PC-3 (cell line): ENCODE results near the gene ACSL6. TPM values are rescaled to one million over a fixed set of nuclear protein-coding genes. Genes with fewer than 3 reads are reported as not detected.

Experiments
- ATAC-seq: fragments of 200-7000 bp; cut with Tn5 transposase; 2 replicates; pipeline ENCODE4 v1.9.1; 2020; ENCODE audit warnings: mild to moderate bottlenecking, moderate library complexity
- BruUV-seq: library from RNA; stranded (reverse); fragments of 400-500 nt; replicated peaks from 2 replicates; lab custom pipeline; 2021; lab: Mats Ljungman, UMichigan
- CTCF ChIA-PET: fragments of 300-600 bp; sonication (Branson Sonifier 250); formaldehyde crosslinking; loops from one replicate; lab custom pipeline; 2022; ENCODE audit warnings: antibody characterized with exemption; lab: Charles Lee
- POLR2A ChIA-PET: fragments of 300-600 bp; sonication (Branson Sonifier 250); formaldehyde crosslinking; loops from one replicate; lab custom pipeline; 2022; ENCODE audit warnings: antibody characterized with exemption; ENCODE audit not compliant: unreplicated experiment; lab: Charles Lee
- DNase-seq: peaks from one replicate; pipeline ENCODE4 v3.0.0-alpha.2; 2015
- H2AFZ ChIP-seq: fragments of 300-600 bp; sonication (generic); 2 replicates; pipeline ENCODE4 v1.6.0; 2016; ENCODE audit warnings: antibody characterized with exemption, low read length
- H3F3A ChIP-seq: fragments of 300-600 bp; sonication (generic); one replicate; pipeline ENCODE4 v1.6.0; 2017; ENCODE audit warnings: antibody characterized with exemption, low read length, control low read depth, mild to moderate bottlenecking; ENCODE audit not compliant: unreplicated experiment
- H3K27ac ChIP-seq: fragments of 300-600 bp; sonication (generic); 2 replicates; pipeline ENCODE4 v1.5.1; 2016; ENCODE audit warnings: mild to moderate bottlenecking, low read length
- H3K27me3 ChIP-seq: fragments of 300-600 bp; sonication (generic); 2 replicates; pipeline ENCODE4 v1.6.1; 2016; ENCODE audit warnings: low read length, mixed read lengths
- H3K36me3 ChIP-seq: fragments of 300-600 bp; sonication (generic); 2 replicates; pipeline ENCODE4 v1.6.1; 2016; ENCODE audit warnings: low read depth, mixed run types, low read length, mixed read lengths
- H3K4me1 ChIP-seq: fragments of 300-600 bp; sonication (generic); 2 replicates; pipeline ENCODE4 v1.5.1; 2016; ENCODE audit warnings: low read length; ENCODE audit not compliant: insufficient read depth
- H3K4me2 ChIP-seq: fragments of 300-600 bp; sonication (generic); 2 replicates; pipeline ENCODE4 v1.6.0; 2016; ENCODE audit warnings: low read length
- H3K4me3 ChIP-seq: fragments of 300-600 bp; sonication (generic); 2 replicates; pipeline ENCODE4 v1.5.1; 2016; ENCODE audit warnings: mild to moderate bottlenecking, low read length, mixed read lengths
- H3K79me2 ChIP-seq: fragments of 300-600 bp; sonication (generic); 2 replicates; pipeline ENCODE4 v1.6.1; 2017; ENCODE audit warnings: low read length, mixed read lengths
- H3K9ac ChIP-seq: fragments of 300-600 bp; sonication (generic); 2 replicates; pipeline ENCODE4 v1.6.0; 2016; ENCODE audit warnings: mild to moderate bottlenecking, low read length
- H3K9me2 ChIP-seq: fragments of 300-600 bp; sonication (generic); replicated peaks from 2 replicates; pipeline ENCODE4 v1.6.1; 2016; ENCODE audit warnings: mixed run types, low read length, mixed read lengths
- H3K9me3 ChIP-seq: fragments of 300-600 bp; sonication (generic); 2 replicates; pipeline ENCODE4 v1.6.1; 2016; ENCODE audit warnings: low read length, mixed read lengths
- H4K20me1 ChIP-seq: fragments of 300-600 bp; sonication (generic); 2 replicates; pipeline ENCODE4 v1.6.1; 2016; ENCODE audit warnings: low read length, mixed read lengths
- CTCF ChIP-seq: fragments of 300-600 bp; sonication (generic); conservative IDR thresholded peaks from 2 replicates; pipeline ENCODE4 v1.5.1; 2017; ENCODE audit warnings: antibody characterized with exemption, low read depth, mild to moderate bottlenecking, low read length
- EZH2 ChIP-seq: fragments of 300-600 bp; sonication (generic); IDR thresholded peaks from one replicate; pipeline ENCODE4 v1.6.1; 2017; ENCODE audit warnings: antibody characterized with exemption, mild to moderate bottlenecking, low read length; ENCODE audit not compliant: unreplicated experiment
- EZH2phosphoT487 ChIP-seq: fragments of 300-600 bp; sonication (generic); IDR thresholded peaks from 2 replicates; pipeline ENCODE4 v1.6.1; 2018; ENCODE audit warnings: mild to moderate bottlenecking, antibody characterized with exemption, low read length, borderline replicate concordance
- intact Hi-C: fragments of 100-400 bp; cut with micrococcal nuclease; formaldehyde crosslinking; loops from 2 replicates; pipeline ENCODE4 v1.9.0; 2023
- total RNA-seq: library from RNA; depleted of rRNA; stranded (reverse); fragments of >200 nt; gene quantifications from 2 replicates; pipeline ENCODE4 v1.2.3, GENCODE V29; 2014

ACSL6 gene
- total RNA-seq, 1 experiment from 2014 or later, result 0.15 TPM

- H3K27me3 ChIP-seq, result no peaks in the 10 kb centered on the region; the same call in 1 of the 2 replicates
- no peak within 1 kb of the TSS for H3K9ac ChIP-seq
- no peaks in the 10 kb centered on the region for H4K20me1 ChIP-seq
- no peaks in the 10 kb centered on the region for H3K36me3 ChIP-seq
- no peaks in the 10 kb centered on the region for H3K9me3 ChIP-seq
- ChIA-PET POLR2A (no interaction called here), CTCF (no interaction called here)
- H3K4me1 ChIP-seq, result no peaks in the 10 kb centered on the region
- no peak within 1 kb of the TSS for H3K27ac ChIP-seq
- no peak for TF ChIP-seq EZH2phosphoT487
- no peak for TF ChIP-seq EZH2
- TF ChIP-seq CTCF, result no peak
- no peaks in the 10 kb centered on the region for H3F3A ChIP-seq
- H2AFZ ChIP-seq, result no peak within 1 kb of the TSS
- no peak within 1 kb of the TSS for H3K4me2 ChIP-seq
- ATAC-seq (no peak), DNase-seq (no peak)
- intact Hi-C loops, result no loop called here
- H3K79me2 ChIP-seq, result no peaks in the 10 kb centered on the region
- no peak within 1 kb of the TSS for H3K4me3 ChIP-seq
- no peaks in the 10 kb centered on the region for H3K9me2 ChIP-seq
- BruUV-seq, result no TSS peak
Measured at GRCh38 chr5:131945551-131946168, 65.8 kb downstream of the ACSL6 start, which contains the start of gene MEIKIN. TSS of gene MEIKIN (minus strand) at chr5:131945663. CDS start at chr5:131945505, 158 bp downstream.

GRCh38 chr5:131944702-131945550 lies 66.5 kb downstream of the ACSL6 start:
- ChIA-PET POLR2A (no interaction called here), CTCF (no interaction called here)
- no peaks in the 10 kb centered on the region for H3K4me1 ChIP-seq
- ATAC-seq, result no peak
- H4K20me1 ChIP-seq, result no peaks in the 10 kb centered on the region
- no peak overlapping the region for H3K9ac ChIP-seq
- no peaks in the 10 kb centered on the region for H3K9me2 ChIP-seq
- no TSS peak for BruUV-seq
- no peaks in the 10 kb centered on the region for H3K9me3 ChIP-seq
- no peak overlapping the region for H3K4me3 ChIP-seq
- intact Hi-C loops, result no loop called here
- DNase-seq, result no peak
- no peak overlapping the region for H3K4me2 ChIP-seq
- H3F3A ChIP-seq, result no peaks in the 10 kb centered on the region
- TF ChIP-seq EZH2phosphoT487 (no peak), CTCF (no peak), EZH2 (no peak)
- H3K79me2 ChIP-seq, result no peaks in the 10 kb centered on the region
- H3K27me3 ChIP-seq, result peaks cover 6% of the 10 kb centered on the region; the same call in 1 of the 2 replicates
- H2AFZ ChIP-seq, result no peak overlapping the region
- no peak overlapping the region for H3K27ac ChIP-seq
- H3K36me3 ChIP-seq, result no peaks in the 10 kb centered on the region
